Esophagus muscularis mucosa (tissue), 4 donors: Measurements from ENCODE around the gene TMEM240. TPM values are rescaled to one million over a fixed set of nuclear protein-coding genes. Genes with fewer than 3 reads are reported as not detected.
A peak's percentile ranks its signal among the peaks of the same experiment; 100 is the strongest.
"Not testable (repeated sequence)": the region's sequence is repeated elsewhere in the genome, so short reads cannot be mapped to it uniquely, and the experiment has no call there.

Experiments
- DNase-seq: peaks from one replicate; pipeline ENCODE4 v3.0.0-alpha.2; 2017; ENCODE audit errors: extremely low spot score
- H3K27ac ChIP-seq, 4 donors: fragments of 200-600 bp; sonication (generic); replicated peaks in 1 of 4; 1 replicate in 3 of 4; 2 replicates in 1 of 4; pipeline ENCODE4 v1.5.1; 2016 to 2019; ENCODE audit warnings: mild to moderate bottlenecking in 1 of 4
- H3K27me3 ChIP-seq, 4 donors: fragments of 200-600 bp; sonication (generic); one replicate each; pipeline versions ENCODE4 v1.5.1 to v1.6.0; 2016 to 2019
- H3K36me3 ChIP-seq, 4 donors: fragments of 200-600 bp; sonication (generic); one replicate each; pipeline ENCODE4 v1.5.1; 2016 to 2019
- H3K4me1 ChIP-seq, 4 donors: fragments of 200-600 bp; sonication (generic); one replicate each; pipeline ENCODE4 v1.5.1; 2016 to 2019
- H3K4me3 ChIP-seq, 4 donors: fragments of 200-600 bp; sonication (generic); 1 replicate in 2 of 4; 2 replicates in 2 of 4; pipeline ENCODE4 v1.5.1; 2016 to 2019; ENCODE audit warnings: mild to moderate bottlenecking in 4 of 4, moderate library complexity in 1 of 4
- H3K9me3 ChIP-seq, 4 donors: fragments of 200-600 bp; sonication (generic); 1 replicate in 3 of 4; 2 replicates in 1 of 4; pipeline ENCODE4 v1.5.1; 2016 to 2019
- CTCF ChIP-seq, 3 experiments: fragments of 200-600 bp in 2 of 3; fragments of 450-650 bp in 1 of 3; sonication (generic) in 2 of 3; IDR thresholded peaks; one replicate each; pipeline ENCODE4 v1.5.1; 2017 to 2019; ENCODE audit warnings: antibody characterized with exemption in 3 of 3, mild to moderate bottlenecking in 2 of 3, moderate library complexity in 1 of 3
- EP300 ChIP-seq: sonication (generic); formaldehyde crosslinking; IDR thresholded peaks from one replicate; pipeline ENCODE4 v1.6.1; 2017; ENCODE audit warnings: antibody characterized with exemption
- POLR2A ChIP-seq: fragments of 450-650 bp; IDR thresholded peaks from one replicate; pipeline ENCODE4 v1.6.1; 2017; ENCODE audit warnings: antibody characterized with exemption, moderate library complexity, mild to moderate bottlenecking, low read depth
- POLR2AphosphoS5 ChIP-seq, 2 donors: sonication (generic); formaldehyde crosslinking; IDR thresholded peaks; one replicate each; pipeline ENCODE4 v1.6.1; 2017; ENCODE audit warnings: antibody characterized with exemption in 2 of 2
- WGBS: methylation state at CpG from one replicate; pipeline ENCODE4 v1.1.5; 2018; 5-methylcytosine and 5-hydroxymethylcytosine counted together
- intact Hi-C: fragments of 100-400 bp; cut with DNase I; formaldehyde crosslinking; loops from one replicate; pipeline ENCODE4 v1.15.1; 2023
- total RNA-seq, 4 donors: library from RNA; depleted of rRNA; stranded (reverse); fragments of >200 nt; gene quantifications; one replicate each; pipeline versions ENCODE4 v1.1.0 to v1.2.1, GENCODE V29; 2016

TMEM240 gene
- total RNA-seq, 4 donors from 2014 or later: 8.7 to 22.1 (median 13.9) TPM

DNA sequence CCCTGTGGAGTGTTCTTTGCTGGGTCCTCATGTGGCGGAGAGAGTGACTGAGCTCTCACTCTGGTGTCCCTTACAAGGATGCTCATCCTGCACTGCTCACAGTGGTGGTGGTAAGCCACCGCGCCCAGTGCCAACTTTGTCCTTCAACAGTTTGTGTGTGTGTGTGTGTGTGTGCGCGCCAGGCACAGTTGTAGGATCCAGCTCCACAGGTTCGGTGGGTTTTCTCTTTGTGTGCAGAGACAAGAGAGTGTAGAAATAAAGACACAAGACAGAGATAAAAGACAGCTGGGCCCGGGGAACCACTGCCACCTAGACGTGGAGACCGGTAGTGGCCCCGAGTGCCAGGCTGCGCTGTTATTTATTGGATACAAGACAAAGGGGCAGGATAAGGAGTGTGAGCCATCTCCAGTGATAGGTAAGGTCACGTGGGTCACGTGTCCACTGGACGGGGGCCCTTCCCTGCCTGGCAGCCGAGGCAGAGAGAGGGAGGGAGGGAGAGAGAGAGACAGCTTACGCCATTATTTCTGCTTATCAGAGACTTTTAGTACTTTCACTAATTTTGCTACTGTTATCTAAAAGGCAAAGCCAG lies 35.6 kb downstream of the TMEM240 start:
- TF ChIP-seq CTCF (IDR thresholded peaks at IDR 0.05): peak; percentile 41 to 76 (median 68)
- peak in 1 of 2 donors; percentile 46 for TF ChIP-seq POLR2AphosphoS5 (IDR thresholded peaks at IDR 0.05)
- intact Hi-C loops, H3K9me3 ChIP-seq, H3K27me3 ChIP-seq, H3K36me3 ChIP-seq: not testable (repeated sequence)
- WGBS: 45% methylated on average over 12 of the region's 16 CpGs
- H3K4me1 ChIP-seq: peaks cover 6 to 18% (median 13%) of the 10 kb centered on the region in 4 donors
- peak overlapping the region in 3 of 4 donors; percentile 18 to 37 (median 23) for H3K4me3 ChIP-seq
- peak; percentile 94 for DNase-seq
- peak overlapping the region; percentile 78 to 83 (median 80) for H3K27ac ChIP-seq

DNA sequence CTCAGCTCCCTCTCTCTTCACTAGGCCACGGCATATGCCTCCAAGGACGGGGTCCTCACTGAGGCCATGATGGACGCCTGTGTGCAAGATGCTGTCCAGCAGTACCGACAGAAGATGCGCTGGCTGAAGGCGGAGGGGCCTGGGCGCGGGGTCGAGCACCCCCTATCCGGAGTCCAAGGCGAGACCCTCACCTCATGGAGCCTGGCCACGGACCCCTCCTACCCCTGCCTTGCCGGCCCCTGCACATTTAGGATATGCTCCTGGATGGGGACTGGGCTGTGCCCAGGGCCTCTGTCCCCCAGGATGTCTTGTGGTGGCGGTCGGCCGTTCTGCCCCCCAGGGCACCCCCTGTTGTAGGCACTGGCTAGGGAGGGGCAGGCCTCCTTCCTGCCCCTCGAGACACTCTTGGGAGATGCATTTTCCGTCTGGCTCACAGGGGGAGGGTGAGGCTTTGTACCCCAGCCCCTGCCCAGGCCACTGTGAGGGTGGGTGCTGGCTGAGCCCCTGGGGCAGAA lies 44.9 kb downstream of the TMEM240 start:
- H3K4me1 ChIP-seq, intact Hi-C loops, H3K4me3 ChIP-seq, H3K27me3 ChIP-seq, H3K9me3 ChIP-seq, DNase-seq, H3K27ac ChIP-seq: not testable (repeated sequence)
- peaks cover 21 to 57% (median 53%) of the 10 kb centered on the region in 4 donors for H3K36me3 ChIP-seq
- 82% methylated on average over 9 of the region's 18 CpGs for WGBS

DNA sequence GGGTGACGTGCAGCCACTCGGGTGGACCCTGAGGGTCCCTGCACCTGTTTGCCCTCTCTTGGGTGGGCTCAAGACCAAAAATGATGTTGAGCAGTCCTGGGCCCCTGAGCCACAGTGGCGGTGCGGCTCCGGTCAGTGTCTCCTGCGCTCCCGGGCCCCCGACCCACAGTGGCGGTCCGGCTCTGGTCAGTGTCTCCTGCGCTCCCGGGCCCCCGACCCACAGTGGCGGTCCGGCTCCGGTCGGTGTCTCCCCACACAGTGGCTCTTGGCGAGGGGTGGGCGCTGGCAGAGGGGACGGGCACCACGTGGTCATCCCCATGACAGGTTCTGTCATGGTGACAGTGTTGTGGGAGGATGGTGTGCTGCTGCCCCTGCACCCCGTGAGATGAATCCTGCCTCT lies 46.1 kb downstream of the TMEM240 start:
- DNase-seq, H3K9me3 ChIP-seq, H3K4me3 ChIP-seq, intact Hi-C loops, H3K27me3 ChIP-seq, H3K4me1 ChIP-seq, H3K27ac ChIP-seq: not testable (repeated sequence)
- peaks cover 33 to 70% (median 65%) of the 10 kb centered on the region in 4 donors for H3K36me3 ChIP-seq
- 92% methylated on average over 15 of the region's 22 CpGs for WGBS

DNA sequence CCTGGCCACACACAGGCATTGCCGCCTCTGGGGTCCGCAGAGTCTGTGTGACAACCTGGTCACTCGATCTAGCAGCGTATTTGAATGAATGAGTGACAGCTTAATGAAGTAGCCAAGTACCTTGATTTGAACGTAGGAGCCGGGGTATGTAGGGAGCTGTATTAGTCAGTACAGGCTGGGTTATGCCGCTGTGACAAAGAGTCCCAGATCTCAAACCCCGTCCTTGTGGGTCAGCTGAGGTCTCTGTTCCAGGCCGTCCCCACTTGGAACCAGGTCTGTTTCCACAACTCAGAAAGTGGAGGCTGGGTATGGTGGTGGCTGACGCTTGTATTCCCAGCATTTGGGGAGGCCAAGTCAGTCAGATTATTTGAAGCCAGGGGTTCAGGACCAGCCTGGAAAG lies 48.8 kb downstream of the TMEM240 start:
- Histone ChIP-seq H3K9me3 (no peaks in the 10 kb centered on the region), H3K27ac (no peak overlapping the region), H3K36me3 (peaks cover 49 to 97% (median 91%) of the 10 kb centered on the region in 4 donors), H3K4me1 (no peaks in the 10 kb centered on the region), H3K4me3 (no peak overlapping the region), H3K27me3 (no peaks in the 10 kb centered on the region)
- DNase-seq: no peak
- TF ChIP-seq POLR2A: no peak
- no peak for TF ChIP-seq EP300
- TF ChIP-seq CTCF (IDR thresholded peaks at IDR 0.05): no peak
- TF ChIP-seq POLR2AphosphoS5 (IDR thresholded peaks at IDR 0.05): no peak
- 100% methylated on average over 7 of the region's 10 CpGs for WGBS
- intact Hi-C loops: no loop called here

GRCh38 chr1:1490633-1491230 lies 49.7 kb downstream of the TMEM240 start:
- no peak for DNase-seq
- Histone ChIP-seq H3K9me3 (no peaks in the 10 kb centered on the region), H3K27me3 (no peaks in the 10 kb centered on the region), H3K4me3 (no peak overlapping the region), H3K4me1 (no peaks in the 10 kb centered on the region), H3K27ac (no peak overlapping the region), H3K36me3 (peaks cover 52 to 98% (median 94%) of the 10 kb centered on the region in 4 donors)
- intact Hi-C loops: no loop called here
- TF ChIP-seq CTCF (IDR thresholded peaks at IDR 0.05): no peak
- no peak for TF ChIP-seq POLR2AphosphoS5 (IDR thresholded peaks at IDR 0.05)
- no peak for TF ChIP-seq POLR2A
- TF ChIP-seq EP300: no peak
- WGBS: 100% methylated on average over 13 of the region's 25 CpGs
